Posterior vena cava (tissue), 2 donors: ENCODE measurements around the gene DNAH11. TPM values are rescaled to one million over a fixed set of nuclear protein-coding genes. Genes with fewer than 3 reads are reported as not detected.

Experiments used
- DNase-seq: peaks from one replicate; pipeline ENCODE4 v3.0.0-alpha.2; 2020; ENCODE audit warnings: low spot score
- intact Hi-C, 2 donors: fragments of 100-400 bp; cut with DNase I; formaldehyde crosslinking; loops; one replicate each; pipeline versions ENCODE4 v1.14.1 to v1.14.2; 2022 to 2023
- total RNA-seq, 2 donors: library from RNA; stranded (reverse); fragmentation: NEBNext Ultra II Directional; extraction: Animal tissue kit (Norgen Biotek cat#: 25700); gene quantifications; one replicate each; pipeline ENCODE4 v1.2.1, GENCODE V29; 2021
- donor health status: DM: yes; HTN: yes; CAD: no.
- donor health status: DM: yes; HTN: yes; CAD: no.

DNAH11 gene
- total RNA-seq, 2 donors from 2014 or later = 0.51 to 0.81 TPM

GRCh38 chr7:21544303-21544656 is 1.4 kb downstream of the DNAH11 start:
- intact Hi-C loops = loop anchor here in 1 of 2 donors (5.0 kb wide), 1 partner anchor 1842 kb away; no protein-coding TSS in a partner anchor

GRCh38 chr7:21544715-21545114 is 1.9 kb downstream of the DNAH11 start:
- no peak for DNase-seq
- intact Hi-C loops = loop anchor here in 1 of 2 donors (5.0 kb wide), 1 partner anchor 1842 kb away; no protein-coding TSS in a partner anchor

More at GRCh38 chr7:21544303-21544656, 1.4 kb downstream of the DNAH11 start:
- DNase-seq = no peak

- no peak for DNase-seq
- intact Hi-C loops = no loop called here
Observed at GRCh38 chr7:21547501-21547900, 4.7 kb downstream of the DNAH11 start.

GRCh38 chr7:21548491-21548890 is 5.7 kb downstream of the DNAH11 start:
- intact Hi-C loops = no loop called here
- no peak for DNase-seq

- no peak for DNase-seq
- intact Hi-C loops = no loop called here
Observed at GRCh38 chr7:21550076-21550475, 7.2 kb downstream of the DNAH11 start.

GRCh38 chr7:21550821-21551531 is 8.1 kb downstream of the DNAH11 start:
- DNase-seq = no peak
- intact Hi-C loops = no loop called here

GRCh38 chr7:21562385-21562784 is 19.5 kb downstream of the DNAH11 start:
- intact Hi-C loops = no loop called here

GRCh38 chr7:21565614-21566013 is 22.8 kb downstream of the DNAH11 start:
- no peak for DNase-seq
- intact Hi-C loops = no loop called here

More at GRCh38 chr7:21562385-21562784, 19.5 kb downstream of the DNAH11 start:
- no peak for DNase-seq

- intact Hi-C loops = no loop called here
- DNase-seq = no peak
Observed at GRCh38 chr7:21566094-21566493, 23.3 kb downstream of the DNAH11 start.

- intact Hi-C loops = no loop called here
- no peak for DNase-seq
Observed at GRCh38 chr7:21568762-21569161, 25.9 kb downstream of the DNAH11 start.

- intact Hi-C loops = no loop called here
- DNase-seq = no peak
Observed at GRCh38 chr7:21572331-21573313, 29.8 kb downstream of the DNAH11 start.

- DNase-seq = no peak
- intact Hi-C loops = loop anchor here in 1 of 2 donors (2.0 kb wide), 1 partner anchor 15 kb away; no protein-coding TSS in a partner anchor
Observed at GRCh38 chr7:21579341-21580072, 36.7 kb downstream of the DNAH11 start.

- no peak for DNase-seq
- intact Hi-C loops = no loop called here
Observed at GRCh38 chr7:21580073-21580521, 37.3 kb downstream of the DNAH11 start.

- intact Hi-C loops = no loop called here
- no peak for DNase-seq
Observed at GRCh38 chr7:21585070-21585724, 42.4 kb downstream of the DNAH11 start.

- DNase-seq = no peak
- intact Hi-C loops = no loop called here
Observed at GRCh38 chr7:21587139-21587784, 44.4 kb downstream of the DNAH11 start.

- DNase-seq = no peak
Observed at GRCh38 chr7:21596801-21597200, 54.0 kb downstream of the DNAH11 start.

GRCh38 chr7:21603462-21603861 is 60.6 kb downstream of the DNAH11 start:
- intact Hi-C loops = no loop called here
- DNase-seq = no peak

More at GRCh38 chr7:21596801-21597200, 54.0 kb downstream of the DNAH11 start:
- intact Hi-C loops = no loop called here

GRCh38 chr7:21603972-21604749 is 61.3 kb downstream of the DNAH11 start:
- intact Hi-C loops = no loop called here
- no peak for DNase-seq
